Ovary (tissue), 3 donors: ENCODE results near the gene POLR2J.

Experiments
- CTCF ChIP-seq, 3 donors: fragments of 450-650 bp in 2 of 3; fragments of 200-600 bp in 1 of 3; IDR thresholded peaks; one replicate each; pipeline versions ENCODE4 v1.5.1 to v1.8.0; 2016 to 2022; ENCODE audit warnings: antibody characterized with exemption in 3 of 3, mild to moderate bottlenecking in 1 of 3
- EP300 ChIP-seq: sonication (generic); formaldehyde crosslinking; IDR thresholded peaks from one replicate; pipeline ENCODE4 v1.6.1; 2017; ENCODE audit warnings: antibody characterized with exemption
- donor health status: DM: no; HTN: no; CAD: no.

DNA sequence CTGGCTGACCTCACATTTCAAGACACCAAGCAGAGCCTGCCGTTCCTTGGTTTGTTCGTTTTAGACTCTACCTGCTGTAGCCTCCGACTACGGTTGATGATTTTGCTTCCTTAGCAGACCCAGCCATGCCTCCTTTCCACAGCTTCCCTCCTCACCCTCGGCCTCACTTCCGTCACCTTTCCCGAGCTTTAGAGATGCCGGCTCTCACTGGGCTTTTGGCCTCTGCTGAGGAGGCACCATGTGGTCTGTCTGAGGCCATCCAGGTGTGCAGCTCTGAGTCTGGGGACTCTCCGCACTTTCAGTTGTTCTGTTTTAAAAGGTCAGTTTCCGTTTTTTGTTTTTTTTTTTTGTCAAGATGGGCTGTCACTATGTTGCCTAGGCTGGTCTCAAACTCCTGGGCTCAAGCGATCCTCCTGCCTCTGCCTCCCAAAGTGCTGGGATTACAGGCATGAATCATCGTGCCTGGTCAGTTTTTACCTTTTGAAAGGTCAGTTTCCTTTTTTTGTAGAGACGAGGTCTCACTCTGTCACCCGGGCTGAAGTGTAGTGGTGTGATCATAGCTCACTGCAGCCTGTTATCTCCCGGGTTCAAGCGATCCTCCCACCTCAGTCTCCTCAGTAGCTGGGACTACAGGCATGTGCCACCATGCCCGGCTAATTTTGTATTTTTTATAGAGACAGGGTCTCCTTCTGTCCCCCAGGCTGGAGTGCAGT, 33.6 kb downstream of the POLR2J start:
- TF ChIP-seq CTCF (IDR thresholded peaks at IDR 0.05) (no peak), EP300 (no peak)
